GM23248 (cell line): Measurements from ENCODE around the gene SMG9.

Experiments
- EZH2 ChIP-seq: fragments of 200-600 bp; sonication (generic); IDR thresholded peaks from 2 replicates; pipeline ENCODE4 v1.6.1; 2018; ENCODE audit warnings: antibody characterized with exemption, mild to moderate bottlenecking; ENCODE audit not compliant: insufficient read depth, poor library complexity, severe bottlenecking
- EZH2phosphoT487 ChIP-seq: fragments of 200-600 bp; sonication (generic); IDR thresholded peaks from 2 replicates; pipeline ENCODE4 v1.6.1; 2018; ENCODE audit warnings: antibody characterized with exemption, moderate library complexity, mild to moderate bottlenecking, low read depth; ENCODE audit not compliant: insufficient read depth

DNA sequence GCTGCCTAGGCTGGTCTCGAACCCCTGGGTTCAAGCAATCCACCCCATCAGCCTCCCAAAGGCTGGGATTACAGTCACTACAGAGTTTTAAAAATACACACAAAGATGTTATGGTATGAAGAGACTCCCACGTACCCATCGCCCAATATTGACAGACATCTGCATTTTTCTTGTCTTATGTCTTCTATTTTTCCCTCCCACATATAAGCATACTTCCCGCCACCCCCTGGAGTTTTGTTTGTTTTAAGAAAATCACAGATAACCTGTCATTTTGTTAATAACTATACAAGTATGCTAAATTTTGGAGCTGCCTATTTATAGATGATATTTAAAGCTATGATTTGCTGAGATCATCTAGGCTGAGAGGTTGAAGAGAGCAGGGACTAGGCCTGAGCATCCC, 6.2 kb upstream of the SMG9 start:
- TF ChIP-seq EZH2 (no peak), EZH2phosphoT487 (no peak)
